IMR-90 (cell line): ENCODE data around the gene SSTR4. TPM values are rescaled to one million over a fixed set of nuclear protein-coding genes. Genes with fewer than 3 reads are reported as not detected.

Experiments used
- ATAC-seq: fragments of 200-7000 bp; cut with Tn5 transposase; 2 replicates; pipeline ENCODE4 v1.9.1; 2020; ENCODE audit warnings: low read depth, mild to moderate bottlenecking, moderate library complexity
- BruUV-seq: library from RNA; stranded (reverse); fragments of 400-500 nt; replicated peaks from 2 replicates; lab custom pipeline; 2021; lab: Mats Ljungman, UMichigan
- CTCF ChIA-PET: fragments of 300-600 bp; formaldehyde crosslinking; extraction: SDS; loops from one replicate; lab custom pipeline; 2021; ENCODE audit warnings: antibody characterized with exemption; lab: Yijun Ruan, JAX
- POLR2A ChIA-PET: fragments of 300-600 bp; sonication (Branson Sonifier 250); formaldehyde crosslinking; loops from one replicate; lab custom pipeline; 2022; ENCODE audit warnings: antibody characterized with exemption; ENCODE audit not compliant: unreplicated experiment; lab: Charles Lee
- DNase-seq: peaks from one replicate; pipeline ENCODE4 v3.0.0; 2013
- H2AFZ ChIP-seq: replicated peaks from 2 replicates; pipeline ENCODE3; 2013; ENCODE audit warnings: low read length, mild to moderate bottlenecking; ENCODE audit not compliant: poor library complexity
- H2AK5ac ChIP-seq: 2 replicates; pipeline ENCODE4 v1.6.1; 2013; ENCODE audit warnings: low read depth, low read length, inconsistent platforms
- H2AK9ac ChIP-seq: replicated peaks from 2 replicates; pipeline ENCODE3; 2013; ENCODE audit warnings: mild to moderate bottlenecking, low read depth, low read length, moderate library complexity; ENCODE audit not compliant: poor library complexity
- H2BK120ac ChIP-seq: 2 replicates; pipeline ENCODE4 v1.6.1; 2013; ENCODE audit warnings: low read depth, low read length, inconsistent platforms
- H2BK15ac ChIP-seq: 3 replicates; pipeline ENCODE4 v1.6.1; 2013; ENCODE audit warnings: low read depth, low read length, inconsistent platforms
- H2BK20ac ChIP-seq: 2 replicates; pipeline ENCODE4 v1.6.1; 2013; ENCODE audit warnings: low read depth, mild to moderate bottlenecking, inconsistent platforms, low read length, moderate library complexity
- H2BK5ac ChIP-seq: 2 replicates; pipeline ENCODE4 v1.6.1; 2013; ENCODE audit warnings: mild to moderate bottlenecking, low read depth, low read length, inconsistent platforms; ENCODE audit not compliant: poor library complexity, severe bottlenecking
- H3K14ac ChIP-seq: replicated peaks from 2 replicates; pipeline ENCODE4 v1.6.1; 2013; ENCODE audit warnings: low read depth, low read length, inconsistent platforms
- H3K18ac ChIP-seq: 2 replicates; pipeline ENCODE4 v1.6.1; 2013; ENCODE audit warnings: low read depth, low read length, control low read depth
- H3K23ac ChIP-seq: 2 replicates; pipeline ENCODE4 v1.6.1; 2013; ENCODE audit warnings: low read depth, low read length, inconsistent platforms
- H3K27ac ChIP-seq: 2 replicates; pipeline ENCODE4 v1.5.1; 2013; ENCODE audit warnings: mild to moderate bottlenecking, control low read depth, low read length; ENCODE audit not compliant: insufficient read depth
- H3K27me3 ChIP-seq: 2 replicates; pipeline ENCODE4 v1.6.1; 2013; ENCODE audit warnings: low read length; ENCODE audit not compliant: control insufficient read depth, insufficient read depth
- H3K36me3 ChIP-seq: 2 replicates; pipeline ENCODE4 v1.6.1; 2013; ENCODE audit warnings: low read length, mixed read lengths; ENCODE audit not compliant: control insufficient read depth, insufficient read depth
- H3K4ac ChIP-seq: 2 replicates; pipeline ENCODE4 v1.6.1; 2013; ENCODE audit warnings: low read depth, low read length, inconsistent platforms
- H3K4me1 ChIP-seq: 2 replicates; pipeline ENCODE4 v1.6.1; 2013; ENCODE audit warnings: low read length, mixed read lengths; ENCODE audit not compliant: control insufficient read depth, insufficient read depth
- H3K4me2 ChIP-seq: 2 replicates; pipeline ENCODE4 v1.6.1; 2013; ENCODE audit warnings: low read depth, mild to moderate bottlenecking, control low read depth, low read length, moderate library complexity
- H3K4me3 ChIP-seq: 2 replicates; pipeline ENCODE4 v1.5.1; 2013; ENCODE audit warnings: low read depth, mild to moderate bottlenecking, control low read depth, low read length, moderate library complexity; ENCODE audit not compliant: insufficient read depth
- H3K56ac ChIP-seq: 2 replicates; pipeline ENCODE4 v1.6.1; 2013; ENCODE audit warnings: low read length, inconsistent platforms; ENCODE audit not compliant: insufficient read depth; ENCODE audit errors: extremely low read depth
- H3K79me1 ChIP-seq, 2 experiments: 2 replicates each; pipeline ENCODE4 v1.6.1; 2013; ENCODE audit warnings: low read length in 2 of 2, inconsistent platforms in 1 of 2, low read depth in 1 of 2
- H3K9ac ChIP-seq: 2 replicates; pipeline ENCODE4 v1.6.1; 2013; ENCODE audit warnings: low read depth, low read length, control low read depth
- H3K9me1 ChIP-seq: 2 replicates; pipeline ENCODE4 v1.6.1; 2013; ENCODE audit warnings: low read length, inconsistent platforms; ENCODE audit not compliant: insufficient read depth
- H3K9me3 ChIP-seq: 2 replicates; pipeline ENCODE4 v1.6.1; 2013; ENCODE audit warnings: low read length; ENCODE audit not compliant: control insufficient read depth, insufficient read depth
- H4K20me1 ChIP-seq: 2 replicates; pipeline ENCODE4 v1.6.1; 2013; ENCODE audit warnings: low read length, inconsistent platforms; ENCODE audit not compliant: insufficient read depth
- H4K5ac ChIP-seq: 2 replicates; pipeline ENCODE4 v1.6.1; 2013; ENCODE audit warnings: mild to moderate bottlenecking, low read depth, low read length, control low read depth
- H4K8ac ChIP-seq, 2 experiments: 2 replicates each; pipeline ENCODE4 v1.6.1; 2013; ENCODE audit warnings: low read depth in 2 of 2, low read length in 2 of 2, control low read depth in 1 of 2, inconsistent platforms in 1 of 2
- H4K91ac ChIP-seq: 2 replicates; pipeline ENCODE4 v1.6.1; 2013; ENCODE audit warnings: low read depth, low read length, inconsistent platforms; ENCODE audit not compliant: insufficient read depth
- BHLHE40 ChIP-seq: fragments of 150-350 bp; IDR thresholded peaks from 2 replicates; pipeline ENCODE4 v1.6.1; 2016; ENCODE audit warnings: mild to moderate bottlenecking, low read depth, low read length
- CEBPB ChIP-seq: IDR thresholded peaks from 2 replicates; pipeline ENCODE4 v1.6.1; 2012; ENCODE audit warnings: low read depth, low read length, improper control_type of control experiment
- CHD1 ChIP-seq: IDR thresholded peaks from 2 replicates; pipeline ENCODE4 v1.6.1; 2012; ENCODE audit warnings: low read depth, low read length, improper control_type of control experiment
- CTCF ChIP-seq: conservative IDR thresholded peaks from 2 replicates; pipeline ENCODE4 v1.5.1; 2012; ENCODE audit warnings: mild to moderate bottlenecking, low read depth, low read length, improper control_type of control experiment
- ELK1 ChIP-seq: fragments of 150-350 bp; IDR thresholded peaks from 2 replicates; pipeline ENCODE4 v1.6.1; 2016; ENCODE audit warnings: low read depth, mild to moderate bottlenecking, low read length, moderate library complexity, borderline replicate concordance
- FOS ChIP-seq: fragments of 150-350 bp; IDR thresholded peaks from 2 replicates; pipeline ENCODE4 v1.6.1; 2016; ENCODE audit warnings: low read depth, low read length
- MAFK ChIP-seq: IDR thresholded peaks from 2 replicates; pipeline ENCODE4 v1.6.1; 2012; ENCODE audit warnings: low read depth, low read length, improper control_type of control experiment
- MAZ ChIP-seq: IDR thresholded peaks from 2 replicates; pipeline ENCODE4 v1.6.1; 2012; ENCODE audit warnings: low read depth, mild to moderate bottlenecking, low read length, improper control_type of control experiment, moderate library complexity, borderline replicate concordance
- MXI1 ChIP-seq: IDR thresholded peaks from 2 replicates; pipeline ENCODE4 v1.6.1; 2012; ENCODE audit warnings: low read depth, mild to moderate bottlenecking, low read length, moderate library complexity, borderline replicate concordance
- NFE2L2 ChIP-seq: fragments of 150-350 bp; IDR thresholded peaks from 2 replicates; pipeline ENCODE4 v1.6.1; 2016; ENCODE audit warnings: low read depth, mild to moderate bottlenecking, low read length
- POLR2A ChIP-seq: IDR thresholded peaks from 2 replicates; pipeline ENCODE4 v1.6.1; 2012; ENCODE audit warnings: mild to moderate bottlenecking, low read depth, low read length
- RAD21 ChIP-seq: IDR thresholded peaks from 2 replicates; pipeline ENCODE4 v1.6.1; 2012; ENCODE audit warnings: low read length, improper control_type of control experiment
- RCOR1 ChIP-seq: IDR thresholded peaks from 2 replicates; pipeline ENCODE4 v1.6.1; 2012; ENCODE audit warnings: mild to moderate bottlenecking, low read length, improper control_type of control experiment; ENCODE audit not compliant: insufficient replicate concordance
- RFX5 ChIP-seq: IDR thresholded peaks from 2 replicates; pipeline ENCODE4 v1.8.0; 2012; ENCODE audit warnings: low read depth, mild to moderate bottlenecking, low read length, moderate library complexity
- SMC3 ChIP-seq: fragments of 150-350 bp; IDR thresholded peaks from 2 replicates; pipeline ENCODE4 v1.6.1; 2016; ENCODE audit warnings: low read depth, mild to moderate bottlenecking, antibody characterized with exemption, low read length, moderate library complexity
- USF2 ChIP-seq: fragments of 150-350 bp; IDR thresholded peaks from 2 replicates; pipeline ENCODE4 v1.6.1; 2017; ENCODE audit warnings: mild to moderate bottlenecking, antibody characterized with exemption, low read length, low read depth
- WGBS, 2 experiments: methylation state at CpG; one replicate each; pipeline versions ENCODE4 v1.1.5 to v1.1.7; 2013; ENCODE audit warnings: missing lambda C conversion rate in 2 of 2; ENCODE audit not compliant: insufficient read length in 1 of 2; ENCODE audit errors: extremely low coverage in 2 of 2; 5-methylcytosine and 5-hydroxymethylcytosine counted together
- dilution Hi-C: fragments of 300-500 bp; cut with HindIII; formaldehyde crosslinking; loops from one replicate; pipeline ENCODE4 v1.14.3; 2018; ENCODE audit warnings: low sequenced_read_pairs; ENCODE audit not compliant: unreplicated experiment
- in situ Hi-C: fragments of 300-500 bp; cut with MboI; formaldehyde crosslinking; loops from 3 replicates; pipeline ENCODE4 v1.14.3; 2019; ENCODE audit warnings: low sequenced_read_pairs, inconsistent platforms, mixed read lengths
- intact Hi-C: fragments of 100-400 bp; cut with micrococcal nuclease; formaldehyde crosslinking; loops from 2 replicates; pipeline ENCODE4 v1.10.0; 2022
- polyA plus RNA-seq, 3 experiments: library from polyadenylated mRNA; depleted of rRNA; stranded (reverse); fragments of >200 nt; gene quantifications; 2 replicates each; pipeline ENCODE4 v1.2.3, GENCODE V29; 2012; ENCODE audit warnings: low replicate concordance in 1 of 3
- total RNA-seq: library from RNA; depleted of rRNA; stranded (reverse); fragments of >200 nt; gene quantifications from 2 replicates; pipeline ENCODE4 v1.2.3, GENCODE V29; 2012

Gene SSTR4
- total and polyA plus RNA-seq, 2 of the 4 experiments (the other 2 are of a cell fraction) = not detected

- ChIA-PET POLR2A (no interaction called here), CTCF (no interaction called here)
- dilution Hi-C loops (no loop called here), intact Hi-C loops (no loop called here), in situ Hi-C loops (no loop called here)
- Histone ChIP-seq H3K9ac (no peak overlapping the region), H3K4me2 (no peak overlapping the region), H3K79me1 (no peaks in the 10 kb centered on the region), H2BK20ac (no peak overlapping the region), H2AFZ (no peak overlapping the region), H4K8ac (no peak overlapping the region), H2AK5ac (no peak overlapping the region), H3K4me3 (no peak overlapping the region), H4K91ac (no peak overlapping the region), H3K4ac (no peak overlapping the region), H4K20me1 (no peaks in the 10 kb centered on the region), H3K27ac (no peak overlapping the region), H2AK9ac (no peak overlapping the region), H3K4me1 (no peaks in the 10 kb centered on the region), H3K27me3 (peaks cover 4% of the 10 kb centered on the region), H2BK120ac (no peak overlapping the region), H3K9me1 (no peaks in the 10 kb centered on the region), H3K36me3 (no peaks in the 10 kb centered on the region), H4K5ac (no peak overlapping the region), H3K18ac (no peak overlapping the region), H3K14ac (no peak overlapping the region), H2BK5ac (no peak overlapping the region), H2BK15ac (no peak overlapping the region), H3K9me3 (no peaks in the 10 kb centered on the region), H3K56ac (no peak overlapping the region), H3K23ac (no peak overlapping the region)
- TF ChIP-seq NFE2L2 (no peak), RFX5 (no peak), MAZ (no peak), POLR2A (no peak), USF2 (no peak), CHD1 (no peak), CEBPB (no peak), ELK1 (no peak), SMC3 (no peak), FOS (no peak), MAFK (no peak), RAD21 (no peak), CTCF (no peak), BHLHE40 (no peak), RCOR1 (no peak), MXI1 (no peak)
- BruUV-seq = no TSS peak
- no peak for DNase-seq
- ATAC-seq = no peak
- no CpG with 5 or more reads among the region's 2 CpGs for WGBS, 2 experiments
Observed at GRCh38 chr20:22998476-22998875, 36.6 kb upstream of the SSTR4 start.
